A549 (cell line): ENCODE data around the gene PEAK3.

Experiments used
- CEBPB ChIP-seq, 2 experiments: fragments of >200 bp in 1 of 2; sonication (Bioruptor Twin) in 1 of 2; formaldehyde crosslinking in 1 of 2; IDR thresholded peaks; 2 replicates each; pipeline ENCODE4 v1.6.1; 2012 to 2016
- CHD2 ChIP-seq: fragments of 150-350 bp; IDR thresholded peaks from 2 replicates; pipeline ENCODE4 v1.6.1; 2014; ENCODE audit warnings: low read length; ENCODE audit not compliant: partially characterized antibody
- CTCF ChIP-seq: fragments of >200 bp; sonication (Bioruptor Twin); formaldehyde crosslinking; IDR thresholded peaks from 3 replicates; pipeline ENCODE4 v1.5.1; 2016
- ESRRA ChIP-seq: fragments of 150-350 bp; IDR thresholded peaks from 2 replicates; pipeline ENCODE4 v1.6.1; 2014; ENCODE audit warnings: mild to moderate bottlenecking, low read length, borderline replicate concordance
- HDAC2 ChIP-seq: fragments of 200-600 bp; sonication (generic); IDR thresholded peaks from 2 replicates; pipeline ENCODE4 v1.6.1; 2016
- RARB ChIP-seq: fragments of 250-450 bp; sonication (Bioruptor Pico); IDR thresholded peaks from 2 replicates; pipeline ENCODE4 v1.8.0; 2021; ENCODE audit warnings: mild to moderate bottlenecking, moderate library complexity
- TF ChIP-seq, protein P1 (sequence below): fragments of 200-600 bp; sonication (generic); IDR thresholded peaks from 2 replicates; pipeline ENCODE4 v1.6.1; 2016; ENCODE audit warnings: antibody characterized with exemption, mild to moderate bottlenecking, moderate library complexity

GRCh38 chr19:2291185-2291751 is 9.3 kb upstream of the PEAK3 start:
- TF ChIP-seq CTCF: no peak
- TF ChIP-seq HDAC2: no peak
- TF ChIP-seq, protein P1, sequence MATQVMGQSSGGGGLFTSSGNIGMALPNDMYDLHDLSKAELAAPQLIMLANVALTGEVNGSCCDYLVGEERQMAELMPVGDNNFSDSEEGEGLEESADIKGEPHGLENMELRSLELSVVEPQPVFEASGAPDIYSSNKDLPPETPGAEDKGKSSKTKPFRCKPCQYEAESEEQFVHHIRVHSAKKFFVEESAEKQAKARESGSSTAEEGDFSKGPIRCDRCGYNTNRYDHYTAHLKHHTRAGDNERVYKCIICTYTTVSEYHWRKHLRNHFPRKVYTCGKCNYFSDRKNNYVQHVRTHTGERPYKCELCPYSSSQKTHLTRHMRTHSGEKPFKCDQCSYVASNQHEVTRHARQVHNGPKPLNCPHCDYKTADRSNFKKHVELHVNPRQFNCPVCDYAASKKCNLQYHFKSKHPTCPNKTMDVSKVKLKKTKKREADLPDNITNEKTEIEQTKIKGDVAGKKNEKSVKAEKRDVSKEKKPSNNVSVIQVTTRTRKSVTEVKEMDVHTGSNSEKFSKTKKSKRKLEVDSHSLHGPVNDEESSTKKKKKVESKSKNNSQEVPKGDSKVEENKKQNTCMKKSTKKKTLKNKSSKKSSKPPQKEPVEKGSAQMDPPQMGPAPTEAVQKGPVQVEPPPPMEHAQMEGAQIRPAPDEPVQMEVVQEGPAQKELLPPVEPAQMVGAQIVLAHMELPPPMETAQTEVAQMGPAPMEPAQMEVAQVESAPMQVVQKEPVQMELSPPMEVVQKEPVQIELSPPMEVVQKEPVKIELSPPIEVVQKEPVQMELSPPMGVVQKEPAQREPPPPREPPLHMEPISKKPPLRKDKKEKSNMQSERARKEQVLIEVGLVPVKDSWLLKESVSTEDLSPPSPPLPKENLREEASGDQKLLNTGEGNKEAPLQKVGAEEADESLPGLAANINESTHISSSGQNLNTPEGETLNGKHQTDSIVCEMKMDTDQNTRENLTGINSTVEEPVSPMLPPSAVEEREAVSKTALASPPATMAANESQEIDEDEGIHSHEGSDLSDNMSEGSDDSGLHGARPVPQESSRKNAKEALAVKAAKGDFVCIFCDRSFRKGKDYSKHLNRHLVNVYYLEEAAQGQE: no peak
- TF ChIP-seq CHD2: no peak
- no peak for TF ChIP-seq ESRRA
- no peak for TF ChIP-seq RARB (CRISPR knock-in tag)
- no peak for TF ChIP-seq CEBPB (IDR thresholded peaks at IDR 0.05)
